ENCODE data around the gene PPP1R26. TPM values are rescaled to one million over a fixed set of nuclear protein-coding genes. Genes with fewer than 3 reads are reported as not detected.

PPP1R26 gene
- total and polyA plus RNA-seq, 2 of the 13 experiments (the other 11 are each of a cell fraction or from before 2014, with no cell fraction given) = 8.6 to 11.6 TPM

DNA sequence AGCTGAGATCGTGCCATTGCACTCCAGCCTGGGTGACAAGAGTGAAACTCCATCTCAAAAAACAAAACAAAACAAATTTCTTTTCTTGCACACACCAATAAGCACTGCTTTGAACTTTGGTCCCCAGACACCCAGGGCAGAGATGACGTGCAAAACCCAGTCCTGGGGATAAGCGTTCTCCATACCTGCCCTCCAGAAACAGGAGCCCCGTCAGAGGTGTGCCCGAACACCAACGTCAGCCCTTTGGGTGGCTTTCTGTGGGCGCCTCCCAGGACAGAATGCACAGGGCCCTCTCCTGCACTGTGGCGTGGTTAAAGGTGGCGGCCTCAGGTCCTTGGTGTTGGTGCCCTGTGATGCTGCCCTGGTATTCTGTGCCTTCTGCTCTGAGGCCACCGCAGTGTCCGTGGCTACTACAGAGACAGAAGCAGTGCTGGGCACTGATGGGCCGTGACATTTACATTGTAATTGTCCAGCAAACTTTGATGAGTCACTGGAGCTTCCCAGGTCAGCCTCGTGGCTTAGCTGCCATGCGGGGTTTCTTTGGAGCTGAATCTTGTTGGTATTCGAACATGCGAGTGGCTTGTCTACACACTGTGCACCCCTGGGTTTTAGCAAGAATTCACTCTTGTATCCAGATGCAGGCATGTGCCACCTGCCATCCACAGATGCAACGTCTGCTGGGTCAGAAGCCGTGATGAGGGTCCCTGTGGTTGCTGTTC, 9.8 kb downstream of the PPP1R26 start (continued):
- TF ChIP-seq, protein P1, sequence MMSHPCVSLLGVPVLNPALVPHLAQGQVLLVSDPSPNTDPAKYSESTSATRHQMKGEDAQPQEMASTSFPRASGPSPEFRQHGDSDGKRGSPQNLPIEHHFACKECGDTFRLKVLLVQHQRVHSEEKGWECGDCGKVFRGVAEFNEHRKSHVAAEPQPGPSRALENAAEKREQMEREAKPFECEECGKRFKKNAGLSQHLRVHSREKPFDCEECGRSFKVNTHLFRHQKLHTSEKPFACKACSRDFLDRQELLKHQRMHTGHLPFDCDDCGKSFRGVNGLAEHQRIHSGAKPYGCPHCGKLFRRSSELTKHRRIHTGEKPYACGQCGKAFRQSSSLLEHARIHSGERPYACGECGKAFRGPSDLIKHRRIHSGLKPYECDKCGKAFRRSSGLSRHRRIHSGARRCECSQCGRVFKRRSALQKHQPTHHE (CRISPR knock-in tag; IDR thresholded peaks at IDR 0.05; ENCODE audit: borderline replicate concordance) = no peak
- TF ChIP-seq, protein P2, sequence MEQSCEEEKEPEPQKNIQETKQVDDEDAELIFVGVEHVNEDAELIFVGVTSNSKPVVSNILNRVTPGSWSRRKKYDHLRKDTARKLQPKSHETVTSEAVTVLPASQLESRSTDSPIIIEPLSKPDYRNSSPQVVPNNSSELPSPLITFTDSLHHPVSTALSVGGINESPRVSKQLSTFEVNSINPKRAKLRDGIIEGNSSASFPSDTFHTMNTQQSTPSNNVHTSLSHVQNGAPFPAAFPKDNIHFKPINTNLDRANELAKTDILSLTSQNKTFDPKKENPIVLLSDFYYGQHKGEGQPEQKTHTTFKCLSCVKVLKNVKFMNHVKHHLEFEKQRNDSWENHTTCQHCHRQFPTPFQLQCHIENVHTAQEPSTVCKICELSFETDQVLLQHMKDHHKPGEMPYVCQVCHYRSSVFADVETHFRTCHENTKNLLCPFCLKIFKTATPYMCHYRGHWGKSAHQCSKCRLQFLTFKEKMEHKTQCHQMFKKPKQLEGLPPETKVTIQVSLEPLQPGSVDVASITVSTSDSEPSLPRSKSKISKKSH (CRISPR knock-in tag; IDR thresholded peaks at IDR 0.05; ENCODE audit: borderline replicate concordance) = 0 out of 2 replicates have a peak, but pooled peaks have one; percentile 54
- TF ChIP-seq, protein P3, sequence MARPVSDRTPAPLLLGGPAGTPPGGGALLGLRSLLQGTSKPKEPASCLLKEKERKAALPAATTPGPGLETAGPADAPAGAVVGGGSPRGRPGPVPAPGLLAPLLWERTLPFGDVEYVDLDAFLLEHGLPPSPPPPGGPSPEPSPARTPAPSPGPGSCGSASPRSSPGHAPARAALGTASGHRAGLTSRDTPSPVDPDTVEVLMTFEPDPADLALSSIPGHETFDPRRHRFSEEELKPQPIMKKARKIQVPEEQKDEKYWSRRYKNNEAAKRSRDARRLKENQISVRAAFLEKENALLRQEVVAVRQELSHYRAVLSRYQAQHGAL (CRISPR knock-in tag; IDR thresholded peaks at IDR 0.05; ENCODE audit: not compliant biosample characterization) = no peak
- TF ChIP-seq ZNF569 (CRISPR knock-in tag; IDR thresholded peaks at IDR 0.05; ENCODE audit: borderline replicate concordance) = no peak
- TF ChIP-seq RFX1 (IDR thresholded peaks at IDR 0.05) = no peak
- TF ChIP-seq CBX5 (CRISPR knock-in tag; IDR thresholded peaks at IDR 0.05; ENCODE audit: borderline replicate concordance) = no peak
- TF ChIP-seq SP4 (CRISPR knock-in tag; IDR thresholded peaks at IDR 0.05) = no peak
- TF ChIP-seq NFYB (CRISPR knock-in tag; IDR thresholded peaks at IDR 0.05) = no peak
- no peak for TF ChIP-seq MIER2 (CRISPR knock-in tag; IDR thresholded peaks at IDR 0.05)
- TF ChIP-seq SNAPC2 (CRISPR knock-in tag; IDR thresholded peaks at IDR 0.05) = no peak
- no peak for TF ChIP-seq PRMT3 (CRISPR knock-in tag; IDR thresholded peaks at IDR 0.05; ENCODE audit: borderline replicate concordance, low read depth)
- no peak for TF ChIP-seq HNRNPLL (IDR thresholded peaks at IDR 0.05; ENCODE audit: low read depth, low read length, poor library complexity, severe bottlenecking)
- TF ChIP-seq, protein P4, sequence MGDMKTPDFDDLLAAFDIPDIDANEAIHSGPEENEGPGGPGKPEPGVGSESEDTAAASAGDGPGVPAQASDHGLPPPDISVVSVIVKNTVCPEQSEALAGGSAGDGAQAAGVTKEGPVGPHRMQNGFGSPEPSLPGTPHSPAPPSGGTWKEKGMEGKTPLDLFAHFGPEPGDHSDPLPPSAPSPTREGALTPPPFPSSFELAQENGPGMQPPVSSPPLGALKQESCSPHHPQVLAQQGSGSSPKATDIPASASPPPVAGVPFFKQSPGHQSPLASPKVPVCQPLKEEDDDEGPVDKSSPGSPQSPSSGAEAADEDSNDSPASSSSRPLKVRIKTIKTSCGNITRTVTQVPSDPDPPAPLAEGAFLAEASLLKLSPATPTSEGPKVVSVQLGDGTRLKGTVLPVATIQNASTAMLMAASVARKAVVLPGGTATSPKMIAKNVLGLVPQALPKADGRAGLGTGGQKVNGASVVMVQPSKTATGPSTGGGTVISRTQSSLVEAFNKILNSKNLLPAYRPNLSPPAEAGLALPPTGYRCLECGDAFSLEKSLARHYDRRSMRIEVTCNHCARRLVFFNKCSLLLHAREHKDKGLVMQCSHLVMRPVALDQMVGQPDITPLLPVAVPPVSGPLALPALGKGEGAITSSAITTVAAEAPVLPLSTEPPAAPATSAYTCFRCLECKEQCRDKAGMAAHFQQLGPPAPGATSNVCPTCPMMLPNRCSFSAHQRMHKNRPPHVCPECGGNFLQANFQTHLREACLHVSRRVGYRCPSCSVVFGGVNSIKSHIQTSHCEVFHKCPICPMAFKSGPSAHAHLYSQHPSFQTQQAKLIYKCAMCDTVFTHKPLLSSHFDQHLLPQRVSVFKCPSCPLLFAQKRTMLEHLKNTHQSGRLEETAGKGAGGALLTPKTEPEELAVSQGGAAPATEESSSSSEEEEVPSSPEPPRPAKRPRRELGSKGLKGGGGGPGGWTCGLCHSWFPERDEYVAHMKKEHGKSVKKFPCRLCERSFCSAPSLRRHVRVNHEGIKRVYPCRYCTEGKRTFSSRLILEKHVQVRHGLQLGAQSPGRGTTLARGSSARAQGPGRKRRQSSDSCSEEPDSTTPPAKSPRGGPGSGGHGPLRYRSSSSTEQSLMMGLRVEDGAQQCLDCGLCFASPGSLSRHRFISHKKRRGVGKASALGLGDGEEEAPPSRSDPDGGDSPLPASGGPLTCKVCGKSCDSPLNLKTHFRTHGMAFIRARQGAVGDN (CRISPR knock-in tag; IDR thresholded peaks at IDR 0.05) = peak; percentile 40
- no peak for TF ChIP-seq ZNF749 (CRISPR knock-in tag; IDR thresholded peaks at IDR 0.05; ENCODE audit: borderline replicate concordance)
- no peak for TF ChIP-seq ARNTL (CRISPR knock-in tag; IDR thresholded peaks at IDR 0.05)
- no peak for TF ChIP-seq JUND (CRISPR knock-in tag; IDR thresholded peaks at IDR 0.05)
- TF ChIP-seq, protein P5, sequence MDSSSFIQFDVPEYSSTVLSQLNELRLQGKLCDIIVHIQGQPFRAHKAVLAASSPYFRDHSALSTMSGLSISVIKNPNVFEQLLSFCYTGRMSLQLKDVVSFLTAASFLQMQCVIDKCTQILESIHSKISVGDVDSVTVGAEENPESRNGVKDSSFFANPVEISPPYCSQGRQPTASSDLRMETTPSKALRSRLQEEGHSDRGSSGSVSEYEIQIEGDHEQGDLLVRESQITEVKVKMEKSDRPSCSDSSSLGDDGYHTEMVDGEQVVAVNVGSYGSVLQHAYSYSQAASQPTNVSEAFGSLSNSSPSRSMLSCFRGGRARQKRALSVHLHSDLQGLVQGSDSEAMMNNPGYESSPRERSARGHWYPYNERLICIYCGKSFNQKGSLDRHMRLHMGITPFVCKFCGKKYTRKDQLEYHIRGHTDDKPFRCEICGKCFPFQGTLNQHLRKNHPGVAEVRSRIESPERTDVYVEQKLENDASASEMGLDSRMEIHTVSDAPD (CRISPR knock-in tag; IDR thresholded peaks at IDR 0.05) = no peak
- peak; percentile 39; the same call in 1 of the 3 replicates for TF ChIP-seq MXI1 (IDR thresholded peaks at IDR 0.05; ENCODE audit: borderline replicate concordance, low read depth, low read length)
- TF ChIP-seq RBM22 (optimal IDR thresholded peaks at IDR 0.05; ENCODE audit: low read length) = peak; percentile 44

Measured in HepG2 (cell line).